LNCaP clone FGC (cell line): ENCODE measurements around the gene HID1.
A peak's percentile ranks its signal among the peaks of the same experiment; 100 is the strongest.

Source experiments
- DNase-seq: peaks from one replicate; pipeline ENCODE4 v3.0.0-alpha.2; 2011; ENCODE audit warnings: low read depth
- H3K4me3 ChIP-seq: 2 replicates; pipeline ENCODE4 v1.5.1; 2011; ENCODE audit warnings: mild to moderate bottlenecking, low read depth, low read length, control low read depth
- CTCF ChIP-seq: IDR thresholded peaks from 2 replicates; pipeline ENCODE4 v1.5.1; 2012; ENCODE audit warnings: mild to moderate bottlenecking; ENCODE audit not compliant: control insufficient read depth, insufficient read depth; ENCODE audit errors: extremely low read depth

The HID1 gene

GRCh38 chr17:74960570-74961342, 11.8 kb downstream of the HID1 start:
- no peak overlapping the region for H3K4me3 ChIP-seq
- no peak for DNase-seq
- TF ChIP-seq CTCF, result no peak

GRCh38 chr17:74959826-74960515, 12.6 kb downstream of the HID1 start:
- DNase-seq, result no peak
- H3K4me3 ChIP-seq, result no peak overlapping the region

GRCh38 chr17:74957935-74958740, 14.4 kb downstream of the HID1 start:
- no peak overlapping the region for H3K4me3 ChIP-seq
- peak; percentile 85 for TF ChIP-seq CTCF
- DNase-seq, result no peak

More at GRCh38 chr17:74959826-74960515, 12.6 kb downstream of the HID1 start:
- no peak for TF ChIP-seq CTCF

GRCh38 chr17:74956093-74956492, 16.5 kb downstream of the HID1 start:
- no peak for DNase-seq
- no peak for TF ChIP-seq CTCF
- no peak overlapping the region for H3K4me3 ChIP-seq

- TF ChIP-seq CTCF, result no peak
- H3K4me3 ChIP-seq, result no peak overlapping the region
- DNase-seq, result no peak
Measured at GRCh38 chr17:74954665-74955421, 17.7 kb downstream of the HID1 start.

- TF ChIP-seq CTCF, result no peak
- no peak for DNase-seq
Measured at GRCh38 chr17:74954115-74954514, 18.4 kb downstream of the HID1 start.

More at GRCh38 chr17:74954115-74954514, 18.4 kb downstream of the HID1 start:
- no peak overlapping the region for H3K4me3 ChIP-seq
